ENCODE data around the gene CAMTA1.

Gene CAMTA1

GRCh38 chr1:6961905-6962477 lies 176.7 kb downstream of the CAMTA1 start:
- DNase-seq = no peak

GRCh38 chr1:6962478-6962995 lies 177.3 kb downstream of the CAMTA1 start:
- DNase-seq = no peak

DNA sequence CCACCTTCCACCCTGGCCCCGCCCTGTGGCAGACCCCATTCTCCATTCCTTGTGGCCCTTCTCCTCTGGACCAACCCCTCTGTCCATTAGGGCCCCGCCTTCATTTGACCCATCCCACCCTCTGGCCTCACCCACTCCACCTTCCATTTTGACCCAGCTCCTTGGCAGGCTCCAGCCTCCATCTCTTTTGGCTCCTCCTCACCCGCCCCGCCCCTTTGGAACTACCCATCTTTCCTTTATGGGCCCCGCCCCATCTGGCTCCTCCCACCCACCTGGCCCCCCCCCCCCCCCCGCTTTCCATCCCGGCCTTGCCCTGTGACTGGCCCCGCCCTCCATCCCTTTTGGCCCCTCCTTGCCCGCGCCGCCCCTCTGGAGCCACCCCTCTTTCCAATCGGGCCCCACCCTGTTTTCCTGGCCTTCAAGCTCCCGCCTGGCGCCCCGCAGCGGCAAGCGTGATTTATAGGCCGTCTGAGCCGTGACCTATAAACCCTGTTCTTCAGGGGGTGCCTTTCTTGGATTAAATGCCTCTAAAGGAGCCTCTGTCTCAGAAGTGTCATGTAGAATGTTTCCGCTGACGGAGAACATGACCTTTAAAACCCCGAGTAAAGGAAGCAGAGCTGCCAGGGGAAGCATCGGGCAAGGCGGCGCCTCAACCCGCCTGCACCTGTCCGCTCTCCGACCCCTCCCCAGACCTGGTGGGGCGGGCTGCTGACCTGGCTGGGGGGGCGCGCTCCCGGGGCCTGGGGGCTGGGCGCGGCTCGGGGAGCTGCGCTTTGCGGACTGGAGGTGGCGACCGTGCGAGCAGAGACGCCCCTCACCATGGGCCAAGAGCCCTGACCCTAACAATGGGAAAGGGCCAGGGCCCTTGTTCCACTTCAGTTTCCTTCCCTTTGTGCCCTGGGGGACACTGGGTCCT lies 178.0 kb downstream of the CAMTA1 start:
- DNase-seq = no peak

DNA sequence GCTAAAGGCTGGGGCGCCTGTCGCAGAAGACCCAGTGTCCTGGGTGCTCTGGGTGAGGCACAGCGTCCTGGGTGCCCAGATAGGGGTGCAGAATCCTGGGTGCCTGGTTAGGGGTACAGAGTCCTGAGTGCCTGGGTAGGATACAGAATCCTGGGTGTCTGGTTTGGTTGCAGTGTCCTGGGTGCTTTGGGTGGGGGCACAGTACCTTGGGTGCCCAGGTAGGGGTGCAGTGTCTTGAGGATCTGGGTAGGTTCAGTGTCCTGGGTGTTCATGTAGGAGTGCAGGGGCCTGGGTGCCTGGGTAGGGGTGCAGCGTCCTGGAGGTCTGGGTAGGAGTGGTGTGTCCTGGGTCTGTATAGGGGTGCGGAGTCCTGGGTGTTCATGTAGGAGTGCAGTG lies 178.7 kb downstream of the CAMTA1 start:
- DNase-seq = no peak

DNA sequence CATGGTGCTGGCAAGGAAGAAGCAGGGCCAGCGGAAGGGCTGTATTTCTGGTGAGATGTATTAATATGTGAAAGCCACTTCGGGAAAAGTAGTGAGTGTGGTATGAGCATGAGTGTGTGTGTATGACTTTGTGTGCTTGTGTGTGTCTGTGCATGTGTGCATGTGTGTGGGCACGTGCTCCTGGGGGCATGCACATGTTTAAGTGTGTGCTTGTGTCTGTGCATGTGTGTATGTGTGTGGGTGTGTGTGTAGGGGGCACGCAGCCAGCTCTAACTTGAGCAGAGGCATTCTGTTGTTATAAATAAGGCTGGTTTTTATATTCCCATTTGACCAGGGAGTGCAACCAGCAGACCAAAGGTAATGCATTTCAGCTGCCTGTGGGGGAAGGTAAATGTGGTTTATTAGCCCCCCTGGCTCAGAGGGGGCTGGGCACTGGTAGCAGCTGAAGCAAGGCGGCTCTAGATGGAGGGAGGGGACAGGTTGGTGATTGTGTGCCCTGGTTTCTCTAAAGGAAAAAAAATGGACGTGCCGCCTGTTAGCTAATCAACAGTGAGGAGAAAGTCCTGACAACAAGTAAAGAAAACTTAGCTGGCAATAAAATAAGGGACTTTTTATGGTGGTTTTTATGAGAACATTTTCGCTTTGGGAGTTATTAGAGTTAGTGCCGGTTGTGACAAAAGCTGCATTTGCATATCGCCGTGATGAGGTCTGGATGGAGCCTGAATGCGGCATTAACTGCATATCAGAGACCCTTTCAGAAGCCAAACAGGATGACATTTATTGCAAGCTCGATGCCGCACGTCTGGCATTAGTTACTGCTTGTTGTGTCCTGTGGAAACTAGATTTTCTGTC lies 180.1 kb downstream of the CAMTA1 start:
- DNase-seq = no peak

GRCh38 chr1:6965935-6966241 lies 180.6 kb downstream of the CAMTA1 start:
- no peak for DNase-seq

GRCh38 chr1:6966326-6966725 lies 181.1 kb downstream of the CAMTA1 start:
- no peak for DNase-seq

- no peak for DNase-seq
Measured at GRCh38 chr1:6967431-6968111, 182.3 kb downstream of the CAMTA1 start.

DNA sequence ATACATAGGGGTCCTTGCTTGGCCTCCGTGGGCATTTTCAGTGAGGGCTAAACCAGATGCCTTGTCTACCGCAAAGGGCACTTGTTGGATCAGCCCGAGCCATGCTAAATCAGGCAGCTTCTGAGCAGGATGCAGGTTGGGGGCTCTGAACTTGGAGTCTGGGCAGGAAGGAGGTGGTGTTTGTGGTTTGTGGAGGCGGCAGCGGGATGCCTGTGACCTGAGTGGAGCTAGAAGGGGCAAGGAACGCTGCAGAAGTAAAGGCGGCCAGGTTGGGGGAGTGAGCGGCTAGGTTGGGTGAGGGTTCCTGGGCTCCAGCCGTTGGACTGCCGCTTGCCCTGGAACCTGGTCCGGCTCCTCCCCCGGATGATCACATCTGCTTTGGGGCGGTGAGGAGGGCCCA lies 183.9 kb downstream of the CAMTA1 start:
- no peak for DNase-seq

- DNase-seq = no peak
Measured at GRCh38 chr1:6969762-6970161, 184.5 kb downstream of the CAMTA1 start.

GRCh38 chr1:6970221-6970620 lies 185.0 kb downstream of the CAMTA1 start:
- no peak for DNase-seq

GRCh38 chr1:6971048-6971447 lies 185.8 kb downstream of the CAMTA1 start:
- no peak for DNase-seq

DNA sequence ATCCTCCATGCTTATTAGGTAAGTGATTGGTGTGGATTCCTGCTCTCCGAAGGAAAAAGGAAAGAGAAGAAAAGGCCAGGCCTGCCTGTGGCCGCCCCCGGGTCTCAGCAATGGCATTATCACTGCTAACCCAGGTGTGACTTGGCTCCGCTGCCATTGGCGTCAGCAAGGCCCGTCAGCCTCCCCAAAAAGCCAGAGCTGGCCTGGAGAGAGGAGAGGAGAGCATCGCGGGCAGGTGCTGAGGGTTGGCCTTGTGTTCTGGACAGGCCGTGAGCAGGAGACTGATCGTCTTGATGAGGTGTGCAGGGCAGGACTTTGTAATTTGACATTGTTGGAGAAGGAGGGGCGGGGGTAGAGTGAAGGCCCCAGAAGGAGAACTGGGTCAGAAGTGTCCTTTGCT lies 186.4 kb downstream of the CAMTA1 start:
- no peak for DNase-seq

DNA sequence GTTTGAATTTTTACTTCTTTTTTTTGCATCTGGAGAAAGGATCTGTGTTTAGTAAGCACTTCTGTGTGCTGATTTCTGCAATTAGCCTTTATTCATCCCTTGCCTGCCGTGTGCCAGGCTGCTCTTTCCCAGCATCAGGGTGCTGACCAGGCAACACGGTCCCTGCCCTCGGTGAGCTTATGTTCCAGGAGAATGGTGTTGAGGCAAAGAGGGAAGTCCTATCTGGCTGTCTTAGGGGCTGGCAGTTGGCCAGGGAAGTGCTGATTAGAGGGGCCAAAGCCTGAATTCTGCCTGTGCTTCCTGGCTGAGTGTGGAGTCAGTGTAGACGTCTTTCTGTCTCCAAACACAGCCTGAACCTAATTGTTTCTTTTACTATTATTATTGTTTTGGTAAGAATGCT lies 187.1 kb downstream of the CAMTA1 start:
- no peak for DNase-seq

DNA sequence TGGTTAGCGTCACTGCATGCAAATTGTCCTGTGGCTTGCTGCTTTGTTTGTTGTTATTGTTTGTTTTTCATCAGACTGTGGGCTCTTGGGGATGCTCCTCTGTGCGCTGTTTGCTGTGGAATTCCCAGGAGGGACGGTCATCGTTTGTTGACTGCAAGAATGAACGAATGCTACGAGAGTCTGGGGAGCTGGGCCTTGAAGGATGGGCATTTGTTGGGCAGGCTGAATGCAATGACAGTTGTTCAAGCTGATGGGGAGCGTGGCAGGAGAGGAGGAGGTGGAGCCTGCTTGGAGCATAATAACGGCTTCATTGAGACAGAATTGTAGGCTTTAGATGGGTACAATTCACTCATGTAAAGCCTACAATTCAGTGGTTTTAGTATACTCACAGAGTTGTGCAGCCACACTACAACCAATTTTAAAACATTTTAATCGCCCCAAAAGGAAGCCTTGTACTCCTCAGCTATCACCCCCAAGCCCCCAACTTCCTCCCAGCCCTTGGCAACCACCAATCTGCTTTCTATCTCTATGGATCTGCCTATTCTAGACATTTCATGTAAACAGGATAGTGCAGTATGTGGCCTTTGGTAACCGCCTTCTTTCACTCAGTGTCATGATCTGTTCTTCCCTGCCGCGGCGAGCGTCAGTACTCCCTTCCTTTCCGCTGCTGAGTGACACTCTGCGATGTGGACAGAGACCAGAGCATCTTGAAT lies 190.2 kb downstream of the CAMTA1 start:
- no peak for DNase-seq

GRCh38 chr1:6976044-6976375 lies 190.8 kb downstream of the CAMTA1 start:
- no peak for DNase-seq

DNA sequence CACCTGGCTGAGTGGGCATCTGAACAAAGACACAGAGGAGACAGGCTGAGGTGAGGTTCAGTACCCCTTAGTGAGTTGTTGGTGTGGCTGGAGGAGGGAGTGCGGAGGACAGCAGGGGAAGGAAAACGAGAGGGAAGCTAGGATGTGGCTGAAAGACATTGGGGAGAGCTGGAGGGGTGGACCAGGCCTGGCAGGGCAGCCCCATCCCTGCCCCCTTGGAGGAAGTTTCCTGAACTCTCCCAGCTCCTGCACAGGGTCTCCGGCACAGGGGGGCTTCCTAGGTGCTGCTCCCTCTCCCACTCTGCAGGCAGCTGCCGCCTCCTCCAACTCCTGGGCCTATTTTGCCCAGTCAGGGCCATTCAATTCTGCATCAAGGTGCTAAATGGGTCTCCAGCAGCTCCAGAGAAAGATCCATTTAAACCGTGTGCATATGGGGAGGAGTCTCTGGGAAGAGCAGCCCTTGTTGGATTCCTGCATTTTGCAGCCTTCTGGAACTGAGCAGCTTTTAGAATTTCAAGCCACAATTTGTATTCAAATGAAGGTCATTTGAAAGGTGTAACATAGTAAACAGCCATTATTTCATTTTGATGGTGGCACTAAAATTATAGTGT lies 193.9 kb downstream of the CAMTA1 start:
- DNase-seq = no peak

GRCh38 chr1:6981595-6981994 lies 196.3 kb downstream of the CAMTA1 start:
- DNase-seq = no peak

DNA sequence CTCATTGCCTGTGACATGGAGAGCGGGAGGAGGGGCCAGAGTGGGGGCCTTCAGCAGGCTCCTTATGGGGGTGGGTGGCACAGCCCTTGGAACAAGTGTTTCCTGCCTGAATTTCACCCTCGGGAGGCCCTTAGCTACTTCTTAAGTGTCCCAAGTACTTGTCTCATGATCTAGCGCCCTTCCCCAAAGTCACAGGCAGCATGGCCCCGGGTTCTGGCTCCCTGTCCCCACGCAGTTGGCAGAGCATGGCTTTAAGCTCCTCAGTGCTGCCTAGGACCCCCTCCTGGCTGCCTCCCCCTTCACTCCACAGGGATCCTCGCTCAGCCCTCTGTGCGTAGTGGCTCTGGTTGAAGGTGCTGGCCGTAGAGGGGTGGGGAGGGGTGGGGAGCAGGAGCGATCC lies 197.2 kb downstream of the CAMTA1 start:
- no peak for DNase-seq

DNA sequence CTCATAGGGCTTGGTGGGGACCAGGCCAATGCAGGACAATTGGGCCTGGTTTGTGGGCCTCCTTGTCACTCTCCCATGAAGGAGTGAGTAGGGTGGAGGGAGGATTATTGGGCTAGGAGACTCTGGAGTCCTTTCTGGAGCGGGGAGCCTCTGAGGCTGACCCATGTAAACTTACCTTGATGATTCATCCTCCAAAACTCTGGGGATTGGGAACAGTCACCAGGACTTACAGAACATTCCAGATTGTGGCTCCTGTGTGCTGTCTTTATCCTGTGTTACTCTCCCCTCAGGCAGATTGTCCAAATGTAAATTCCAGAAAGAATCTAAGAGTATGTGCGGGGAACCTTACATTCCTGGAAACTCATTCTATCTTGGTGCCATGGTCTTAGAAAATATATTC lies 197.6 kb downstream of the CAMTA1 start:
- DNase-seq = no peak

DNA sequence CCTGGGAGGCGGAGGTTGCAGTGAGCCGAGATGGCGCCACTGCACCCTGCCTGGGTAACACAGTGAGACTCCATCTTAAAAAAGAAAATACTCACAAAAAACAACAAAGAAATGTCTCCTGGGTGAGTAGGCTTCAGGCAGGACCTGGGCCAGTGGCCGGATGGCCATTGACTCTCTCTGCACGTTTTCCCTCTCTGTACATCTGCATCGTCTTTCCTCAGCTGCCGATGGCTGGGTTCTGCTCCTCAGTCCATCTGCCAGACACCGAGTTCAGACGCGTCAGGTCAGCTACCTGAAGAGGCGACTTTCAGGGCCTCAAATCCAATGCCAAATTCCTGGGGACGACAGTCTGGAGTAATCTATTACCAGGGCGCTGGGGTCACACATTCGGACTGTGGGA lies 199.3 kb downstream of the CAMTA1 start:
- DNase-seq = no peak

- no peak for DNase-seq
Measured at GRCh38 chr1:6984986-6985385, 199.7 kb downstream of the CAMTA1 start.
